HuH-7 (cell line): Measurements from ENCODE around the gene PGBD5.

Experiments
- DNase-seq: peaks from one replicate; pipeline ENCODE4 v3.0.0; 2011; ENCODE audit warnings: low spot score

The PGBD5 gene

GRCh38 chr1:230322421-230322756 is 103.7 kb downstream of the PGBD5 start:
- DNase-seq: no peak

DNA sequence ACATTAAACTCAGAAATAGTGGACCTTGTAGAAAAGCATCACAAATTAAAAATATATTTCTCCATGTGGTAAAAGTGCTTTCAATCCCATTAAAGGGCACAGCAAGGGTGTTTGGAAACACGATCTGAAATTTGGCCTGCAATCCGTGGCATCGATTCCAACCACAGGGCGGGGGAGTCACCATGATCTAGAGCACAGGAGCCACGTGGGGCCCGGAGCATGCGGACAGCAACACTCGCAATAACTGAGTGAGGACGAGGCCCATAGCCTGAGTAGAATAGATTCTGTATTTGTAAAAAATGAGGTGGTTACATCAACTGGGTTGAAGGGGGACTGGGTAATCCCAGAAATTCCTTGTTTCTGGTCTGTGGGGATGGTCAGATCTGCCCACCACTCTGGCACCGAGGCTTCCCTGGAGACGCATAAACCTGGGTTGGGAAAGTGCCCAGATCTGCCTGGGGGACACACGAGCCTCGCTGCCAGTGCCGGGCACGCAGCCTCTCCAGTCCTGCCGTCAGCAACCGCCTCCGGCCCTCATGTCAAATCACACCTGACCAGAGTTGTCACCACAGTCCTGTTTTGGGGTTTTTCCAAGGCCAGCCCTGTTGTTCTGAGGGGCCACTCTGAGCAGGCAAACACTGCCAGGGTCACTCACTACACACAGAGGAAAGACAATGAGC is 104.3 kb downstream of the PGBD5 start:
- no peak for DNase-seq

GRCh38 chr1:230321341-230321740 is 104.8 kb downstream of the PGBD5 start:
- DNase-seq: no peak

DNA sequence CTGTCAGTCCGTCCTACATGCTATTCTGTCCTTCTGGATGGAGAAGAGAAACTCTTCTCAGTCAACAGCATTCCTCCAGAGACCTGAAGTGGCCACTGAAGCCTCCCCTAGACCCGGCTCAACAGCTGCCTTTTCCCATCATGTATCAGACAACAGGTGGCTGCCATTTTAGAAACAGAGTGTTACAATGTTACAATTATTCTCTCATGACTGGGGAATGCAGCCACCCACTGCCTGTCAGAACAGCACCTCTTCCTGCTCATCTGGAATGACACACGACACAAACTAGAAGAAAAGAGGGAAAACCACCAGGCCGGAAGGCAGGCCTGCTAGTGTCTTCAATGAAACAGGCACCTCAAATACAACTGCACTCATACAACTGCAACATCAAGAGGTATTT is 105.3 kb downstream of the PGBD5 start:
- no peak for DNase-seq

- DNase-seq: no peak
These were observed 107.0 kb downstream of the PGBD5 start for GRCh38 chr1:230319014-230319747.

DNA sequence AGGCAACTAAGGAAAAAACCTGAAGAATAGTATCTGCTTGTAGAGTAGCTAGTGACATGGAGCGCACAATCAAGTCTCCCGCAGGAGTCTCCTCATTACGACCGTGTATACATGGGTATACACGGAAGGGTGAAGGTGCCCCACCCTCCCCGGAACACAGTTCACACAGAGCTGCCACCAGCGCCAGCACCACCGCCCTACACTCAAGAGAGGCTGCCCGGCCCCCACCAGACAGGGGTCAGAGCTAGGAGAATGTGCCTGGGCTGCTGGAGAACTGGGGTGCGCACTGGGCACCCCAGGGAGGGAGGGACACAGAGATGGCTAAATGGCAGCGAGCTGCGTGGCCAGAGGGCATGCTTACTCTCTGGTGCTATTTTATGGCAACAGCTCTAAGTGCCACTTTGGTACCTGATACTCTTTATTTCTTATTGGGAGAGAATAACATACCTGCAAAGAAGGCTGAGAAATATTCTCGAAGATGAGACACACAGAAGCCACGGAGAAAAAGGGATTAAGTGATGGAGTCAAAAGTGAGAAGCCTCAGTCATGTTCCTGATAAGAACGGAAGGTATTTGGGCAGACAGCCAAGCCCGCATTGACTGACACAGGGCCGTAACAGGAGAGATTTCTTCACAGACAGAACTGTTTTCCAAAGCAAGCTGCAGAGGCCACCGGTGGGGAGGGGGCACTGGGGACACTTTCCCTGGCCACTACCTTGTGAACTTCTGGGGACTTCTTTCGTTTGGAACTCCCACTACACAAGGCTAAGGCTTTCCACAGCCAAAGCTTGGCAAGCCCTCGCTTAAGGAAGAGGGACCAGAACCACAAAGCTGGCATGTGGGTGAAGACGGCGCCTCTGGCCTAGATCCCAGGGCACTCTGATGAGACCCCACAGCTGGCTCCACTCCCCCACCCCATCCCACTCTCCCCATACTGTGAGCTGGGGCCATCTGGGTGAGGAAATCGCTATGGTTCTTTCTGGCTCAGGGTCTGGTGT is 108.0 kb downstream of the PGBD5 start:
- DNase-seq: peak; percentile 56

GRCh38 chr1:230316864-230317745 is 109.0 kb downstream of the PGBD5 start:
- DNase-seq: no peak

DNA sequence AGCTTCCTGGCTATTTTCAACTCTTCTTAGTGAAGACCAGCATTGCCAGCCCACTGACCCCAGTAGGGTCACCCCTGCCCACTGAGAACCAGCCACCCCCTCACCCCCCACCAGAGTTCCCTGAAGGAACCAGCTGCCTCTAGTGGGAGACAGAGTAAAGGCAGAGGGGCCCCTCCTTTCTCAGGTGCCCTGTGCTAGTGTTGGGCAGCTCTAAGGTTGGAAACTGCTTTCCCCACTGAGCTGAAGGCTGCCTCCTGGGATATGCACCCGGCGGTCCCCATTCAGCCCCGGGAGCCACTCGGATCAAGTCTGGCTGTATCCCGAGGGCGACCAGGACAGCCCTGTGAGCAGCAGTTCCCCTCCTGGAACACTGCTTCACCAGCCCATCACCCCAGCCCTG is 111.0 kb downstream of the PGBD5 start:
- no peak for DNase-seq

GRCh38 chr1:230314142-230314470 is 112.0 kb downstream of the PGBD5 start:
- DNase-seq: no peak

- no peak for DNase-seq
These were observed 112.5 kb downstream of the PGBD5 start for GRCh38 chr1:230313453-230314141.

DNA sequence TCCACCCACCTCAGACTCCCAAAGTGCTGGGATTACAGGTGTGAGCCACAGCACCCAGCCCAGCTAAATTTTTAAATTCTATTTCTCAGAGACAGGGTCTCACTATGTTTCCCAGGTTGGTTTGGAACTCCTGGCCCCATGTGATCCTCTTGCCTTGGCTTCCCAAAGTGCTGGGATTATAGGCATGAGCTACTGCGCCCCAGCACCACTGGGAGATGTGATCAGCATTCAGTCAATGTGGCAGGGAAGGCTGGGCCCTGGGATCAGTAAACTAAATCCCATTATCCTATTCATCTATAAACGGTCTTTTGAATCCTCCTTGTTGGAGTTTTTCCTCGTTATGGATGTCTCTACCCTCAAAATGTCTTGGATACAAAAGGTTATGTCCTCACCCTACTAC is 113.5 kb downstream of the PGBD5 start:
- no peak for DNase-seq

GRCh38 chr1:230310381-230311163 is 115.6 kb downstream of the PGBD5 start:
- DNase-seq: peak; percentile 92

DNA sequence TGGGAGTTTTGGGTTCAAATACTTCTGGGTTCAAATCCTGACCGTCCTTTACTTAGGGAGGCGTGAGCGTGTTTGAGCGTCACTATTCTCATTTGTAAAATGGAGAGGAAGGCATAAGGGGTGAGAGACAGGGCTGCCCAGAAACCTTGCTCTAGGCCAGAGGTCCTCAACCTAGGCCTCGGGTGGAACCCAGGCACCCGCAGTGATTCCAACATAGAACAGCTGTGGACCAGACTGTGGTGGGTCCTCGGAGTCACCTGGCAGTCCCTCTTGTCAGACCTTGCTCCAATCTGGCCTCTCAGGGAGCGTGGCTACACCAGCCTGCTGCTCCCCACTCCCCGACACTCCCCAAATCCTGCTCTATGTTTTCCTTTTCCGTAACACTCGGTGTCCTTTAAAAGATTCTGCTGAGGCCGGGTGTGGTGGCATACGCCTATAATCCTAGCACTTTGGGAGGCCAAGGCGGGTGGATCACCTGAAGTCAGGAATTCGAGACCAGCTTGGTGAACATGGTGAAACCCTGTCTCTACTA is 116.4 kb downstream of the PGBD5 start:
- DNase-seq: no peak

DNA sequence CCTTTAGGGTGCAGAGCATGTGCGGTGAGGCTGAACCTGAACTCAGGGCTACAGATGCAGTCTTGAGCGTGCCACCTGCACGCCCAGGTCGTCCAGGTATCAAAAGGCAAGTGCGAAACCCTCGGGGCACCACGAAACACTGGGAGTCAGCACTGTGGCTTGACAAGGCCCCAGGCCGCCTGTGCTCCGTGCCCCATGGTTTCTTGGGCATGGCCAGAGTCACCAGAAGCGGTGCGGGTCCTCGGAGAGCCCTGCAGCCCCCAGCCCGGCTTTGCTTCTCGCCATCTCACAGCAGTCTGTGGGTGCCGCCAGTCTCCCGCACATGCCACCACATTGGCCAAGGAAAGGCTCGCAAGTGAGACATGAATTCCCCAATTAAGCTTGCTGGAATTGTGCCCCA is 117.3 kb downstream of the PGBD5 start:
- DNase-seq: no peak

DNA sequence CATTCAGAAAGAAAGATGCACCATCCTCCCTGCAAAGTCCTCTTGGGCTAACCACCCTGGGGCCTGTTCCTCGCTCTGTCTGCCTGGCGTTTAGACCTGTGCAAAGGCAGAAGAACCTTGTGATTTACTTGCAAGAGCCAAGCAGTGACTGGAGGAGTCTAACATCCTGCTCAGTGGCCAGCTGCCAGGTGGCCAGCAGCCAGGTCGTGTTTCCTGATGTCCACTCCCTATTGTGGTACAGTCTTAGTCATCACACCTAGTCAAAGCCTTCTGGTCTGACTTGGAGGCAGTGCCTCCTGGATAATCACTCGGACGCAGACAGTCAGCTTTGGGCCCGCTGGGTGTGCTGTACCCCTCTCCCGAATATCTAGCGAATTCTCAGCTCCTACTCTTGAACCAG is 118.1 kb downstream of the PGBD5 start:
- DNase-seq: no peak

GRCh38 chr1:230307213-230307612 is 118.9 kb downstream of the PGBD5 start:
- DNase-seq: no peak

DNA sequence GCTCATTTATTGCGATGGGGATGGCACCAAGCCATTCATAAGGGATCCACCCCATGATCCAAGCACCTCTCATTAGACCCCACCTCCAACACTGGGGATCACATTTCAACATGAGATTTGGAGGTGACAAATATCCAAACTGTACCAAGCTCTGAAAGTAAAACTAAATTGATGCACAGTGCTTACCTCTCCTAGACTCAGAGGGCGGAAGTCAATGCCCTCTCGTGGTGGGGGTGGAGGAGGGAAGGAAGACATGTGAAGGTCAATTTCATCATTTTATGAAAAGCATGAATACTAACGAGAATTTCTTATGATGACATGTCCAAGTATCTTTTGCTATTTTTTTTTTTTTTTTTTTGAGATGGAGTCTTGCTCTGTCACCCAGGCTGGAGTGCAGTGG is 120.0 kb downstream of the PGBD5 start:
- no peak for DNase-seq

DNA sequence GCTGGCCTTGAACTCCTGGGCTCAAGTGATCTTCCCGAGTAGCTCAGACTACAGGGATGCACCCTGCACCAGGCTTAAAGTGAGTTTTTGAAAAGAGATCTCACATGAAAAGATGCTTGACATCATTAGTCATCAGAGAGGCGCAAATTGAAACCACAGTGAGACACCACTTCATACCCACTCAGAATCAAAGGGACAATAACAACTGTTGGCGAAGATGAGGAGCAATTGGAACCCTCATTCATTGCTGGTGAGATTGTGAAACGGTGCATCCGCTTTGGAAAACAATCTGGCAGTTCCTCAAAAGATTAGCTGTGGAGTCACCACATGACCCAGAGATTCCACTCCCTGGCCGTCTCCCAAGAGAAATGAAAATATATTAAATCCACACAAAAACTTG is 122.3 kb downstream of the PGBD5 start:
- DNase-seq: no peak

- no peak for DNase-seq
These were observed 123.1 kb downstream of the PGBD5 start for GRCh38 chr1:230303069-230303468.

DNA sequence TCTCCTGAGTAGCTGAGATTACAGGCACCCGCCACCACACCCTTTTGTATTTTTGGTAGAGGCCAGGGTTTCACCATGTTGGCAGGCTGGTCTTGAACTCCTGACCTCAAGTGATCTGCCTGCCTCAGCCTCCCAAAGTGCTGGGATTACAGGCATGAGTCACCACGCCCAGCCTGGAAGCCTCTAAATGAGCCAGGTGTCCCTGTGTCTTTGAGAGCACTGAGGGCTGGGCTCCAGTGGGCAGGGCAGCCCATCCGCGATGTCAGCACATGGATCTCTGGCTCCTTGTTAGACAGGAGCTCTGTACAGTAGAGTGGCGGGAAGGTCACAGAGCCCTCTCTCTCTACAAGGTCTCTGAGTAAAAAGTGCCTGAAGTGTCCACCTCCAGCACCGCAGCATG is 124.3 kb downstream of the PGBD5 start:
- no peak for DNase-seq
